ENCODE measurements around the gene TMEM86A.

- no peak for TF ChIP-seq CTCF (IDR thresholded peaks at IDR 0.05)
- no peak for TF ChIP-seq POLR2A (IDR thresholded peaks at IDR 0.05)
These were observed 16.1 kb upstream of the TMEM86A start for GRCh38 chr11:18682466-18682865.

All from heart left ventricle (tissue), 13 donors.